Trophoblast cell (in vitro differentiated cells and primary cell): ENCODE data around the gene EGR2.

Source experiments
- DNase-seq, 2 donors: peaks; one replicate each; pipeline ENCODE4 v3.0.0-alpha.2; 2016
- H2AFZ ChIP-seq: 2 replicates; pipeline ENCODE4 v1.6.1; 2013; ENCODE audit warnings: low read length, moderate library complexity, mild to moderate bottlenecking; ENCODE audit not compliant: insufficient read depth, poor library complexity
- H2AK5ac ChIP-seq: 2 replicates; pipeline ENCODE4 v1.6.1; 2013; ENCODE audit warnings: mild to moderate bottlenecking, low read length
- H2BK120ac ChIP-seq: 2 replicates; pipeline ENCODE4 v1.6.1; 2013; ENCODE audit warnings: low read length, mild to moderate bottlenecking, moderate library complexity; ENCODE audit not compliant: insufficient read depth, poor library complexity
- H2BK12ac ChIP-seq: 2 replicates; pipeline ENCODE4 v1.6.1; 2013; ENCODE audit warnings: mild to moderate bottlenecking, low read length, moderate library complexity
- H2BK5ac ChIP-seq: 2 replicates; pipeline ENCODE4 v1.6.1; 2013; ENCODE audit warnings: low read length, low read depth, moderate library complexity, mild to moderate bottlenecking; ENCODE audit not compliant: poor library complexity
- H3K14ac ChIP-seq: 2 replicates; pipeline ENCODE4 v1.6.1; 2013; ENCODE audit warnings: mild to moderate bottlenecking, low read length
- H3K18ac ChIP-seq: 2 replicates; pipeline ENCODE4 v1.6.1; 2013; ENCODE audit warnings: mild to moderate bottlenecking, low read length
- H3K23ac ChIP-seq: 2 replicates; pipeline ENCODE4 v1.6.1; 2013; ENCODE audit warnings: low read length
- H3K27ac ChIP-seq: 2 replicates; pipeline ENCODE4 v1.5.1; 2013; ENCODE audit warnings: low read depth, mild to moderate bottlenecking, inconsistent platforms, low read length, moderate library complexity
- H3K27me3 ChIP-seq: 2 replicates; pipeline ENCODE4 v1.6.1; 2013; ENCODE audit warnings: inconsistent platforms, mild to moderate bottlenecking, low read length, moderate library complexity; ENCODE audit not compliant: insufficient read depth
- H3K36me3 ChIP-seq, 2 experiments: 1 replicate in 1 of 2; 2 replicates in 1 of 2; pipeline ENCODE4 v1.6.1; 2013; ENCODE audit warnings: low read length in 2 of 2, mild to moderate bottlenecking in 2 of 2, moderate library complexity in 1 of 2; ENCODE audit not compliant: insufficient read depth in 2 of 2, control insufficient read depth in 1 of 2
- H3K4ac ChIP-seq: 2 replicates; pipeline ENCODE4 v1.6.1; 2013; ENCODE audit warnings: low read depth, mild to moderate bottlenecking, low read length, moderate library complexity
- H3K4me1 ChIP-seq, 2 experiments: 1 replicate in 1 of 2; 2 replicates in 1 of 2; pipeline ENCODE4 v1.6.1; 2013; ENCODE audit warnings: low read length in 2 of 2, mild to moderate bottlenecking in 2 of 2, moderate library complexity in 1 of 2; ENCODE audit not compliant: insufficient read depth in 2 of 2, control insufficient read depth in 1 of 2
- H3K4me2 ChIP-seq: 2 replicates; pipeline ENCODE4 v1.6.1; 2013; ENCODE audit warnings: inconsistent platforms, mild to moderate bottlenecking, low read length, moderate library complexity
- H3K4me3 ChIP-seq: 2 replicates; pipeline ENCODE4 v1.5.1; 2013; ENCODE audit warnings: mild to moderate bottlenecking, low read depth, low read length, inconsistent platforms
- H3K79me1 ChIP-seq: one replicate; pipeline ENCODE4 v1.6.1; 2013; ENCODE audit warnings: low read length
- H3K79me2 ChIP-seq: 2 replicates; pipeline ENCODE4 v1.6.1; 2013; ENCODE audit warnings: low read length, mild to moderate bottlenecking; ENCODE audit not compliant: control insufficient read depth, insufficient read depth, poor library complexity
- H3K9ac ChIP-seq: 2 replicates; pipeline ENCODE4 v1.6.1; 2013; ENCODE audit warnings: mild to moderate bottlenecking, low read length
- H3K9me3 ChIP-seq: 2 replicates; pipeline ENCODE4 v1.6.1; 2013; ENCODE audit warnings: low read depth, mild to moderate bottlenecking, control low read depth, inconsistent platforms, low read length; ENCODE audit not compliant: insufficient read depth
- H4K12ac ChIP-seq: 2 replicates; pipeline ENCODE4 v1.6.1; 2013; ENCODE audit warnings: low read depth, mild to moderate bottlenecking, low read length, moderate library complexity
- H4K8ac ChIP-seq: 2 replicates; pipeline ENCODE4 v1.6.1; 2013; ENCODE audit warnings: low read depth, mild to moderate bottlenecking, low read length, moderate library complexity
- H4K91ac ChIP-seq: one replicate; pipeline ENCODE4 v1.6.1; 2013; ENCODE audit warnings: low read depth, mild to moderate bottlenecking, low read length, moderate library complexity
- WGBS: extraction: QIAGEN DNeasy Blood & Tissue Kit; methylation state at CpG from one replicate; pipeline ENCODE4 v1.1.7; 2013; ENCODE audit warnings: missing lambda C conversion rate; ENCODE audit not compliant: insufficient read length, insufficient coverage; ENCODE audit errors: extremely low coverage; 5-methylcytosine and 5-hydroxymethylcytosine counted together

The EGR2 gene

DNA sequence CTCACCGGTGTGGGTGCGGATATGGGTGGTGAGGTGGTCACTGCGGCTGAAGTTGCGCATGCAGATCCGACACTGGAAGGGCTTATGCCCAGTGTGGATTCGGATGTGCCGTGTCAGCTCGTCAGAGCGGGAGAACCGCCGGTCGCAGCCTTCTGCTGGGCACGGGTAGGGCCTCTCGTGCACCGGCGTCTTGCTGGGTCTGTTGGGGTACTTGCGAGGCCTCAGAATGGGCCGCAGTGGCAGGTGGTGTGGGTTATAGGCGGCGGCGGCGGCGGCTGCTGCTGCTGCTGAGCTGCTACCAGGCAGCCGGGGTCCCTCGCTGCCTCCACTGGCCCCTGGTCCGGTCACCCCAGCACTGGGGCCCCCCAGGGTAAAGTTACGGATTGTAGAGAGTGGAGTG is 2.7 kb downstream of the EGR2 start:
- H4K91ac ChIP-seq: no peak overlapping the region
- no peak overlapping the region for H3K18ac ChIP-seq
- no peak overlapping the region for H2BK12ac ChIP-seq
- no peak overlapping the region for H3K27ac ChIP-seq
- no peaks in the 10 kb centered on the region for H3K36me3 ChIP-seq
- WGBS: no CpG with 5 or more reads among the region's 27 CpGs
- peaks cover 37% of the 10 kb centered on the region for H3K27me3 ChIP-seq
- H2AFZ ChIP-seq: no peak overlapping the region
- H3K9me3 ChIP-seq: peaks cover 1% of the 10 kb centered on the region
- no peak overlapping the region for H3K9ac ChIP-seq
- H4K12ac ChIP-seq: no peak overlapping the region
- H3K4ac ChIP-seq: no peak overlapping the region
- no peak for DNase-seq
- H2AK5ac ChIP-seq: no peak overlapping the region
- H3K23ac ChIP-seq: no peak overlapping the region
- H3K14ac ChIP-seq: no peak overlapping the region
- H2BK120ac ChIP-seq: no peak overlapping the region
- H3K4me1 ChIP-seq: peaks cover 18 to 23% of the 10 kb centered on the region in 2 experiments
- no peaks in the 10 kb centered on the region for H3K79me2 ChIP-seq
- H3K4me3 ChIP-seq: no peak overlapping the region
- peaks cover 1% of the 10 kb centered on the region for H3K79me1 ChIP-seq
- H4K8ac ChIP-seq: no peak overlapping the region
- no peak overlapping the region for H2BK5ac ChIP-seq
- no peak overlapping the region for H3K4me2 ChIP-seq

DNA sequence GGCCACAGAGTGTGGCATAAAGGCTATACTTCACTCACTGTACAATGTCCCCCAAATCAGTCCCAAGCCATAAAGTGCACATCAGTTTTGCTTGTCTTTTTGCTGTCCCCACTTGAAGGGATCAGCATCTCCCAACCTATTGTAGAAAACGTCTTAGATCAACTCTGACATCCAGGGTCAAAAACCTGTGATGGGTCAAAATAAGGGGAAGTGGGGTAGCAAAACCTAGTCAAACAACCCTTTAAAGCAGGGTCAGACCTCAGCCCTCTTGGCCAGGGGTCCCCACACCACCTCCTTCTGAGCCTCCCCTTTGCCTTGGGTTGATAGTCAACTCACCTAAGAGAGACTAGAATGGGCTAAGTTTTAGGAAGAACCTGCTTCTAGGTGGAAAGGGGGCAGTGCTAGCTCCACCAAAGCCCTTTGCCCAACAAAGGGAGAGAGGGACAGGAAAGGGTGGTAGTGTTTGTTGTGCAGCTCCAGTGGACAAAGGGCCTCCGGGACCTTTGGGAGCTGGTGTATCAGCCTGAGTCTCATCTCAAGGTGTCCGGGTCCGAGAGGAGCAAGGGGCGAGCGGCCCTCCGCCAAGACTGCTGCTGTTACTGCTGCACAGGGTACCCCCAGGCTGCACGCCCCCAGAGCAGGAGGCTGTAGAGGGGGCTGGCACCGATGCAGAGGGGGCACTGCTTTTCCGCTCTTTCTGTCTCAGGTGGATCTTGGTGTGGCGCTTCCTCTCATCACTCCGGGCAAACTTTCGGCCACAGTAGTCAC is 3.3 kb downstream of the EGR2 start:
- Histone ChIP-seq H3K18ac (no peak overlapping the region), H3K4me3 (no peak overlapping the region), H3K79me1 (peaks cover 1% of the 10 kb centered on the region), H4K8ac (no peak overlapping the region), H2BK12ac (no peak overlapping the region), H3K23ac (no peak overlapping the region), H4K91ac (no peak overlapping the region), H3K27me3 (peaks cover 33% of the 10 kb centered on the region), H2BK120ac (no peak overlapping the region), H3K4me1 (peaks cover 17 to 19% of the 10 kb centered on the region in 2 experiments), H3K14ac (no peak overlapping the region), H3K9me3 (no peaks in the 10 kb centered on the region), H3K27ac (no peak overlapping the region), H3K36me3 (no peaks in the 10 kb centered on the region), H4K12ac (no peak overlapping the region), H3K4ac (no peak overlapping the region), H2AFZ (no peak overlapping the region), H3K79me2 (no peaks in the 10 kb centered on the region), H2BK5ac (no peak overlapping the region), H3K4me2 (no peak overlapping the region), H2AK5ac (no peak overlapping the region), H3K9ac (no peak overlapping the region)
- no peak for DNase-seq
- WGBS: no CpG with 5 or more reads among the region's 13 CpGs

DNA sequence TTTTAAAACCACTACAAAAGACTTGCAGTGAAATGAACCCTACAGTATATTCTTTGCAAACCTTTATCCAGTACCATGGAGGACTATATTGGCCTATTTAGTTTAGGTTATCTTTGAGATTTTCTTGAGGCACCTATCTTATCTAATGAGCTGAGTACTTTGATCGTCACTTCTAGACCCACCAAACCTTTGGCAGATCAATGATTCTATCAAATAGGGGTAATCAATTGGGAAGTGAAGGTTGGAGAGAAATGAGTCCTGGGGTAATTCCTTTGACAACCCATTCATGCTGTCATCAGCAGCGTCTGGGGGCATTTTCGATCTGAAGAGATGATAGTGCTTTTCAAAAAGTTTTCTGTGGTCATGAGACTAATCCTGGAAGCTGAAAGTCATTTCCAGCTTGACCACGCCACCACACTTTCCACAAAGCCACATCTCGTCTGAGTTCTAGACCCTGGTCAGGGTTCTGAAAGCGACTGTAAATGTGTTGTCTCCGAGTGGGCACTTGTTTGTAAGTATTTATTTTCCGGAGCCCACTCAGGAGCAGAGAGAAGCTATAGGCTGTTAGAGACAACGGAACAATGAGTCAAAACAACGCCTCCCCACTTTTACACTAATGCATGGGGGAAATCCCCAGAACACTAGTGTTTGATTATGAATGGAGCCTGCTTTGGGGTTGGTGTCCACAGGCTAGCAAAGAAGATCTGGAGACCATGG is 4.8 kb downstream of the EGR2 start:
- no peak overlapping the region for H4K8ac ChIP-seq
- no peak overlapping the region for H2BK120ac ChIP-seq
- no peaks in the 10 kb centered on the region for H3K36me3 ChIP-seq
- no peak overlapping the region for H3K27ac ChIP-seq
- no peak overlapping the region for H3K4me2 ChIP-seq
- peaks cover under 1% of the 10 kb centered on the region for H3K79me1 ChIP-seq
- H2BK5ac ChIP-seq: no peak overlapping the region
- no peak overlapping the region for H2BK12ac ChIP-seq
- H3K18ac ChIP-seq: no peak overlapping the region
- no CpG with 5 or more reads among the region's 10 CpGs for WGBS
- DNase-seq: no peak
- H3K27me3 ChIP-seq: peaks cover 31% of the 10 kb centered on the region
- H3K4ac ChIP-seq: no peak overlapping the region
- no peak overlapping the region for H2AFZ ChIP-seq
- no peaks in the 10 kb centered on the region for H3K9me3 ChIP-seq
- no peak overlapping the region for H3K23ac ChIP-seq
- no peak overlapping the region for H4K91ac ChIP-seq
- H3K14ac ChIP-seq: no peak overlapping the region
- H4K12ac ChIP-seq: no peak overlapping the region
- no peak overlapping the region for H2AK5ac ChIP-seq
- H3K79me2 ChIP-seq: no peaks in the 10 kb centered on the region
- peaks cover 12 to 13% of the 10 kb centered on the region in 2 experiments for H3K4me1 ChIP-seq
- H3K4me3 ChIP-seq: no peak overlapping the region
- H3K9ac ChIP-seq: no peak overlapping the region

GRCh38 chr10:62810156-62810902 is 5.8 kb downstream of the EGR2 start:
- H3K27ac ChIP-seq: no peak overlapping the region
- peaks cover 10% of the 10 kb centered on the region in 2 experiments for H3K4me1 ChIP-seq
- H3K36me3 ChIP-seq: no peaks in the 10 kb centered on the region
- no peak overlapping the region for H3K23ac ChIP-seq
- no peak overlapping the region for H3K4ac ChIP-seq
- H4K91ac ChIP-seq: no peak overlapping the region
- no peak overlapping the region for H3K4me3 ChIP-seq
- H2BK120ac ChIP-seq: no peak overlapping the region
- no peak overlapping the region for H2BK12ac ChIP-seq
- H3K9me3 ChIP-seq: peaks cover under 1% of the 10 kb centered on the region
- H3K4me2 ChIP-seq: no peak overlapping the region
- no peak overlapping the region for H3K14ac ChIP-seq
- no peak overlapping the region for H4K12ac ChIP-seq
- H3K79me1 ChIP-seq: peaks cover 5% of the 10 kb centered on the region
- H2AK5ac ChIP-seq: no peak overlapping the region
- H2BK5ac ChIP-seq: no peak overlapping the region
- peaks cover 4% of the 10 kb centered on the region for H3K79me2 ChIP-seq
- no peak overlapping the region for H2AFZ ChIP-seq
- WGBS: no CpG with 5 or more reads among the region's 8 CpGs
- H4K8ac ChIP-seq: no peak overlapping the region
- no peak overlapping the region for H3K18ac ChIP-seq
- H3K9ac ChIP-seq: no peak overlapping the region
- DNase-seq: no peak
- H3K27me3 ChIP-seq: peaks cover 23% of the 10 kb centered on the region
